Colonic mucosa (tissue), 4 donors: ENCODE measurements around the gene CCL11. TPM values are rescaled to one million over a fixed set of nuclear protein-coding genes. Genes with fewer than 3 reads are reported as not detected.

Source experiments
- DNase-seq: peaks from one replicate; pipeline ENCODE4 v3.0.0-alpha.2; 2020
- H3K27ac ChIP-seq: fragments of 200-600 bp; one replicate; pipeline ENCODE4 v1.8.0; 2021
- H3K27me3 ChIP-seq: fragments of 200-600 bp; one replicate; pipeline ENCODE4 v1.8.0; 2021
- H3K36me3 ChIP-seq: fragments of 200-600 bp; one replicate; pipeline ENCODE4 v1.8.0; 2021
- H3K4me1 ChIP-seq: fragments of 200-600 bp; one replicate; pipeline ENCODE4 v1.8.0; 2021; ENCODE audit warnings: mild to moderate bottlenecking
- H3K4me3 ChIP-seq: fragments of 200-600 bp; one replicate; pipeline ENCODE4 v1.8.0; 2021
- H3K9ac ChIP-seq, 2 donors: one replicate each; pipeline ENCODE4 v1.7.0; 2013; ENCODE audit warnings: control low read depth in 2 of 2, low read depth in 2 of 2, low read length in 2 of 2
- H3K9me3 ChIP-seq: fragments of 200-600 bp; one replicate; pipeline ENCODE4 v1.8.0; 2021
- CTCF ChIP-seq: fragments of 200-600 bp; IDR thresholded peaks from one replicate; pipeline ENCODE4 v1.8.0; 2022; ENCODE audit warnings: antibody characterized with exemption, mild to moderate bottlenecking
- intact Hi-C: fragments of 100-400 bp; cut with DNase I; formaldehyde crosslinking; loops from one replicate; pipeline ENCODE4 v1.14.1; 2022
- total RNA-seq, 2 donors: library from RNA; stranded (reverse); fragmentation: NEBNext Ultra II Directional in 1 of 2; extraction: Animal tissue kit (Norgen Biotek cat#: 25700) in 1 of 2; gene quantifications; one replicate each; pipeline ENCODE4 v1.2.1, GENCODE V29; 2021
- donor health status: healthy.
- donor health status: DM: no; HTN: no; CAD: no.
- donor health status: DM: no; HTN: no; CAD: no.

CCL11 gene
- total RNA-seq = 10 to 100 TPM in 1 of 2 donors, under 1 TPM in 1; 0.25 to 10.9 TPM

GRCh38 chr17:34285286-34285792 lies at the start of gene CCL11:
Gene CCL11, plus strand, starts transcription at chr17:34285742. Its CDS starts 67 bp downstream, at chr17:34285809.
- no peak for DNase-seq
- H3K4me1 ChIP-seq = no peaks in the 10 kb centered on the region
- no peaks in the 10 kb centered on the region for H3K27me3 ChIP-seq
- no peak within 1 kb of the TSS for H3K9ac ChIP-seq
- intact Hi-C loops = no loop called here
- no peak within 1 kb of the TSS for H3K4me3 ChIP-seq
- H3K27ac ChIP-seq = peak within 1 kb of the TSS; percentile 2
- TF ChIP-seq CTCF = no peak
- no peaks in the 10 kb centered on the region for H3K9me3 ChIP-seq
- H3K36me3 ChIP-seq = no peaks in the 10 kb centered on the region

GRCh38 chr17:34236281-34236892 lies 49.2 kb upstream of the CCL11 start:
- DNase-seq = no peak
- H3K9me3 ChIP-seq = no peaks in the 10 kb centered on the region
- no peaks in the 10 kb centered on the region for H3K36me3 ChIP-seq
- no peak overlapping the region for H3K4me3 ChIP-seq
- no peaks in the 10 kb centered on the region for H3K4me1 ChIP-seq
- H3K27me3 ChIP-seq = no peaks in the 10 kb centered on the region
- no peak overlapping the region for H3K9ac ChIP-seq
- H3K27ac ChIP-seq = peak overlapping the region; percentile 20
- intact Hi-C loops = no loop called here
- no peak for TF ChIP-seq CTCF

- H3K9me3 ChIP-seq = no peaks in the 10 kb centered on the region
- intact Hi-C loops = no loop called here
- H3K27me3 ChIP-seq = no peaks in the 10 kb centered on the region
- H3K36me3 ChIP-seq = no peaks in the 10 kb centered on the region
- H3K4me1 ChIP-seq = no peaks in the 10 kb centered on the region
- H3K9ac ChIP-seq = no peak overlapping the region
- TF ChIP-seq CTCF = no peak
- no peak for DNase-seq
- H3K4me3 ChIP-seq = no peak overlapping the region
- no peak overlapping the region for H3K27ac ChIP-seq
Measured at GRCh38 chr17:34237458-34237857, 48.1 kb upstream of the CCL11 start.

GRCh38 chr17:34241062-34241461 lies 44.5 kb upstream of the CCL11 start:
- no peak for TF ChIP-seq CTCF
- H3K4me1 ChIP-seq = no peaks in the 10 kb centered on the region
- no peaks in the 10 kb centered on the region for H3K9me3 ChIP-seq
- H3K27ac ChIP-seq = peak overlapping the region; percentile 9
- H3K36me3 ChIP-seq = no peaks in the 10 kb centered on the region
- H3K9ac ChIP-seq = no peak overlapping the region
- intact Hi-C loops = no loop called here
- H3K27me3 ChIP-seq = no peaks in the 10 kb centered on the region
- peak; percentile 61 for DNase-seq
- H3K4me3 ChIP-seq = no peak overlapping the region

GRCh38 chr17:34242587-34243363 lies 42.8 kb upstream of the CCL11 start:
- Histone ChIP-seq H3K4me1 (no peaks in the 10 kb centered on the region), H3K9me3 (no peaks in the 10 kb centered on the region), H3K27me3 (no peaks in the 10 kb centered on the region), H3K36me3 (no peaks in the 10 kb centered on the region), H3K4me3 (no peak overlapping the region), H3K9ac (no peak overlapping the region), H3K27ac (peak overlapping the region; percentile 20)
- intact Hi-C loops = no loop called here
- no peak for TF ChIP-seq CTCF
- no peak for DNase-seq
